IMR-90 (cell line): ENCODE data around the gene KCNH6. TPM values are rescaled to one million over a fixed set of nuclear protein-coding genes. Genes with fewer than 3 reads are reported as not detected.

ENCODE experiments used
- microRNA-seq, 2 experiments: library from miRNA; stranded (forward) in 1 of 2; unstranded in 1 of 2; fragments of 10-50 nt in 1 of 2; fragments of <30 nt in 1 of 2; gene quantifications in 1 of 2; microRNA quantifications in 1 of 2; one replicate each; pipeline versions ENCODE3 to v1.1.0; 2013 to 2020; ENCODE audit not compliant: insufficient read depth in 1 of 2, insufficient read length in 1 of 2, unreplicated experiment in 1 of 2
- polyA plus RNA-seq, 3 experiments: library from polyadenylated mRNA; depleted of rRNA; stranded (reverse); fragments of >200 nt; gene quantifications; 2 replicates each; pipeline ENCODE4 v1.2.3, GENCODE V29; 2012; ENCODE audit warnings: low replicate concordance in 1 of 3
- small RNA-seq, 5 experiments: library from RNA; depleted of rRNA; stranded (forward); fragments of <200 nt; gene quantifications; one replicate each; pipeline ENCODE3, GENCODE V24; 2012
- total RNA-seq: library from RNA; depleted of rRNA; stranded (reverse); fragments of >200 nt; gene quantifications from 2 replicates; pipeline ENCODE4 v1.2.3, GENCODE V29; 2012; rRNA removed

KCNH6 gene
- total and polyA plus RNA-seq, 2 of the 4 experiments (the other 2 are of a cell fraction): 0.17 to 0.18 TPM

Small RNA genes lying within 50 kb of the gene (microRNA-seq; reads per million reads assigned to microRNA genes)
- gene RNU6-288P (ENCODE audit: insufficient read depth, insufficient read length): not detected

Small RNA genes lying within 50 kb of the gene (small RNA-seq; reads per million reads assigned to genes)
- 0 reads per million in 5 experiments for gene RNU6-288P

Other genes starting within 250 kb of the KCNH6 start
- 1.1 and 2.5 TPM in 2 replicates for gene CYB561, start 77.1 kb upstream of the KCNH6 start, total RNA-seq
- 3.0 and 3.8 TPM in 2 replicates for gene CYB561, start 77.1 kb upstream of the KCNH6 start, polyA plus RNA-seq (2012; rRNA removed)
- 1.4 TPM in 2 replicates for gene ACE, start 46.3 kb upstream of the KCNH6 start, total RNA-seq
- gene ACE, start 46.3 kb upstream of the KCNH6 start, polyA plus RNA-seq (2012; rRNA removed): 3.5 and 5.8 TPM in 2 replicates
- gene DCAF7, start 27.1 kb downstream of the KCNH6 start, total RNA-seq: 31.4 and 40.9 TPM in 2 replicates
- gene DCAF7, start 27.1 kb downstream of the KCNH6 start, polyA plus RNA-seq (2012; rRNA removed): 52.4 and 52.8 TPM in 2 replicates
- gene TACO1, start 77.5 kb downstream of the KCNH6 start, total RNA-seq: 6.5 and 9.4 TPM in 2 replicates
- 28.8 and 32.8 TPM in 2 replicates for gene TACO1, start 77.5 kb downstream of the KCNH6 start, polyA plus RNA-seq (2012; rRNA removed)
- 24.2 and 25.6 TPM in 2 replicates for gene MAP3K3, start 99.1 kb downstream of the KCNH6 start, total RNA-seq
- 19.1 TPM in 2 replicates for gene MAP3K3, start 99.1 kb downstream of the KCNH6 start, polyA plus RNA-seq (2012; rRNA removed)
- 4.5 and 4.7 TPM in 2 replicates for gene LIMD2, start 176.8 kb downstream of the KCNH6 start, total RNA-seq
- gene LIMD2, start 176.8 kb downstream of the KCNH6 start, polyA plus RNA-seq (2012; rRNA removed): 21.7 and 32.3 TPM in 2 replicates
- 14.7 and 19.9 TPM in 2 replicates for gene STRADA, start 218.4 kb downstream of the KCNH6 start, total RNA-seq
- 30.8 and 30.9 TPM in 2 replicates for gene STRADA, start 218.4 kb downstream of the KCNH6 start, polyA plus RNA-seq (2012; rRNA removed)